Measurements from ENCODE around the gene ZNF12.
"Not testable (repeated sequence)": the region's sequence is repeated elsewhere in the genome, so short reads cannot be mapped to it uniquely, and the experiment has no call there.

Gene ZNF12

DNA sequence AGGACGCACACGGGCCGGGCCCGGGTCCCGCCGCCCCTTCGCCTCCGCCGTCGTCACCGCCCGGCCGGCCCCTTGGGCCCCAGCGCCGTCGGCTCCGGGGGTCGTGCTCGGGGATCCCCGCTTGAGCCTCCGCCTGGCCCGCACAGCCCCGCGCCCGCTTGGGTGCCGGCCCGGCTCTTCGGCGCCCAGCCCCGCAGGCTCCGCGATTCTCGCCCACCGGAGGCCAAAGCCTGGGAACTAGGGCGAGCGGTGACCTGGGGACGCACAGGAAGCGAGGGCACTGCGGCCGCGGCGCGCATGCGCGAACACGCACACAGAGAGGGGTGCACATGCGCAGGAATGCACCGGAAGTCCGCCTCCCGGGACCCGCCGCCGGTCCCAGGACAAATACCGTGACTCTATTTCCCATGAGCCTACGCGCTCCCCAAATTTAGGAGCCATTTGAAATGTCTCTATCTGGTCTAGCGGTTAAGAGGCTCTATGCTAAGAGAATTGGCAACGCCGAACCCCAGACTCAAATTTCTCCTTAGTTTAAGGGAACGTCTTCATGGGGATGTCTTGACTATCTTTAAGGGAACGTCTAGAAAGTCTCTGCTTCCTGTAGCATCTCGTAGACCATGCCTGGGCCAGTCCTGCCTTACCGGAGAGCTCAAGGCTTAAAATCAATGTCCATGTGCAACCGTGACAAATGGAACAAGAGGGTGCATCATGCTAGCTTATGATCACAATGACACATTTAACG is at the start of gene ZNF12:
Gene ZNF12 (minus strand): TSS at position 282 of the 742 bp plus-strand sequence. CDS start 1,774 bp downstream, outside the sequence.
- DNase-seq: peak; percentile 94 to 97

DNA sequence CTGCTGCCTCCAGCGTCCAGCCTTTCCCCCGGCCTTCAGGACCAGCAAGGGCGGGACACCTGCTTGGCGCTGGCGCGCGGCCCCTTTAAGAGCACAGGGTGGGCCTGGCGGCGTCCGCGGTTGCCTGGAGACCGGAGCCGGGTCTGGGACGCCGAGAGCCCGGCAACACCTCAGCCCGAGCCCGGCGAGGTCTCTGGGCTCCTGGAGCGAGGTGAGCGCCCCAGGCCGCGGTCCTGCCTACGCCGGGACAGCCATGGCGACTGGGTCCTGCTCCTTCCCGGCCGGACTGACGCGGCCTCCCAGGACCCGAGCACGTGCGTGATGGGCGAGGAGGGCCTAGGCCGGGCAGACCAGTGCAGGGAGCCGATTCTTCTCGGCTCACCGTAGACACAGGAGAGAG is 47.2 kb upstream of the ZNF12 start, which contains the start of gene RSPH10B2:
Gene RSPH10B2 (plus strand): TSS at position 140 of the 400 bp plus-strand sequence. CDS start 3,575 bp downstream, outside the sequence.
- DNase-seq: not testable (repeated sequence)

DNA sequence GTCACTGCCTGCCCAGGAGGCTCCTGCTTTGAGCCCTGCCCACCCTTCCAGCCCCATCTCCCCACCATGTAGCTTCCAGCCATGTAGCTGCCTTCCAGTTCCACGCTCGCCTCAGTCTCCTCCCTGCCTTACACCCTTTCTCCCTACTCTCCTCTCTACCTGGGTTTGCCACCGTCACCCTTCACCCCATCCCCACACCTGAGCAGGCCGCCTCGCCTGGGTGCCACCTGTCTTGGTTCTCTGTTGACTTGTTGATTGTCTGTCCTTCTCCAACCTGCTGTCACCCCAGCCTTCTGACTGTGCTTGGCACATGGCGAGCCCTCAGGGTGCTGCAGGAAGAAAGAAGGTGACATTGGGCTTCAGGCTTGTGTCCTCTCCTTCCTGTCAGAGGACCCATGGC is 43.4 kb upstream of the ZNF12 start:
- not testable (repeated sequence) for DNase-seq

DNA sequence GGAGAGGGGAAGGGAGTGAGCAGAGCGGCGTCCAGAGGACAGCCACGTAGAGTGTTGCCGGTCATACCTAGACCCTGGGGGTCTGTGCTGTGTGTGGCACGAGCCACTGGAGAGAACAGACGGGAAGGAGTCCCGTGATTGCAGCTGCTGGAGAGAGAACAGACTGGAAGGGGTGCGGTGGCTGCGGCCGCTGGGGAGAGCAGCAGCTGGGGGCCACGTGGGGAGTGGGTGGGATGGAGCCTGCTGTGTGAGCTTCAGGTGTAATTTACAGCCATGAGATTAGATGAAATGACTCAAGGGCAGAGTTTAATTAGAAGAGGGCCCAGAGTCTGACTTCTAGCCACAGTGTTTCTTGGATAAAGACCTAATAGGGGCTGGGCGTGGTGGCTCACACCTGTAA is 42.6 kb upstream of the ZNF12 start:
- DNase-seq: not testable (repeated sequence)

DNA sequence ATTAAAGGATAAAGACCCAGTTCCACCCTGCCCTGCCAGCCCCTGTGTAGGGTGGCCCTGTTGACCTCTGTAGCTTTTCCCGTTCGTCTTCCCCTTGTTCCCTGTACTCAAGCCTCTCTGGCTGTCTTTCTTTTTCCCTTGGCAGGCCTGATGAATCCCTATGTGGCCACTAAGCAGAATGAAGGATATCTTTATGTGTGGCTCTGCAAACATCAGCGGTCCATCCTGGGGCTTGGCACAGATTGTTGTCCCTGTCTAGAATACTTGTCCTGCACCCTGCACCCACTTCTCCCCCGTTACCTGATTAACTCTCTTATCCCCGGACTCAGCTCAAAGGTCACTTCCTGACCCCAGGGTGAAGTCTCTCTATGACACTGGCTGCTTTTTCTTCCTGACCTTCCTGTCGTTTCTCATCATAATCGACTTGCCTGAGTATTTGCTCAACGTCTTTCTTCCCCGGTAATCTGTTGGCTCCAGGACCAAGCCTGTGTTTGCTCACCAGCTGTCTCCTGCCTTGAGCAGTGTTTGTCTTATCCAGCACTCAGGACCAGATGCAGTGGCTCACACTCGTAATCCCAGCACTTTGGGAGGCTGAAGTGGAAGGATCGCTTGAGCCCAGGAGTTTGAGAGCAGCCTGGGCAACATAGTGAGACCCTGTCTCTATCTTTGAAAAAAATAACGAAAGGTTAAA is 37.8 kb upstream of the ZNF12 start:
- not testable (repeated sequence) for DNase-seq

DNA sequence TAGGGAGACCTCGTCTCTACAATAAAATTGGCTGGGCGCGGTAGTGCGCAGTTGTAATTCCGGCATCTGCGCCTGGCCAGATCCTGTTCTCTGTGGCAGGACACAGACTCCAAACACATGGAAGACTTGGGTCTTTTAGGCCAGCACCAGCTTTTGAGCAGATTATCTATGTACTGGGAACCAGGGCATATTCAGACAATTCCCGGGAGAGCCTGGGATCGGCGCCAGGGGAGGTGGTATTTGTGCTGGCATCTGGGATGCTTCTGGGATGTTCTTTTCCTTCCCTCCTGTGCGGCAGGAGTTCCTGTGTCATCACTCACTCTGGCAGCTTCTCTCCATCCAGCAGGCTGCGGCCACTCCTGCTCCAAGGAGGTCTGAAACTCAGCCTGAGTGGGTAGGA is 31.7 kb upstream of the ZNF12 start:
- not testable (repeated sequence) for DNase-seq

DNA sequence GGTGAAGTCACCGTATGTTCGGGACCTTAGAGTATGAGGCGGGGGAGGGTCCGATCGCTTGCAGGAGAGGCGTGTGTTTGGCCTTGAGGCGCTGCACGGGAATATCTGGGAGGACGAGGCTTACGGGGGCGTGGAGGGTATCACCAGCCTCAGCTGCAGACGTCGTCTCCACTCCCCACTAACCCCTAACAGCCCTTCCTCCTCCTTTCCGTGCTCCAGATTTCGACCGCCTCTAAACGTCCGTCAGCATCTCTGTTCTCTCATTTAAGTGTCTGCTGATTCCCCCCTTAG is 23.5 kb upstream of the ZNF12 start:
- DNase-seq: no peak

DNA sequence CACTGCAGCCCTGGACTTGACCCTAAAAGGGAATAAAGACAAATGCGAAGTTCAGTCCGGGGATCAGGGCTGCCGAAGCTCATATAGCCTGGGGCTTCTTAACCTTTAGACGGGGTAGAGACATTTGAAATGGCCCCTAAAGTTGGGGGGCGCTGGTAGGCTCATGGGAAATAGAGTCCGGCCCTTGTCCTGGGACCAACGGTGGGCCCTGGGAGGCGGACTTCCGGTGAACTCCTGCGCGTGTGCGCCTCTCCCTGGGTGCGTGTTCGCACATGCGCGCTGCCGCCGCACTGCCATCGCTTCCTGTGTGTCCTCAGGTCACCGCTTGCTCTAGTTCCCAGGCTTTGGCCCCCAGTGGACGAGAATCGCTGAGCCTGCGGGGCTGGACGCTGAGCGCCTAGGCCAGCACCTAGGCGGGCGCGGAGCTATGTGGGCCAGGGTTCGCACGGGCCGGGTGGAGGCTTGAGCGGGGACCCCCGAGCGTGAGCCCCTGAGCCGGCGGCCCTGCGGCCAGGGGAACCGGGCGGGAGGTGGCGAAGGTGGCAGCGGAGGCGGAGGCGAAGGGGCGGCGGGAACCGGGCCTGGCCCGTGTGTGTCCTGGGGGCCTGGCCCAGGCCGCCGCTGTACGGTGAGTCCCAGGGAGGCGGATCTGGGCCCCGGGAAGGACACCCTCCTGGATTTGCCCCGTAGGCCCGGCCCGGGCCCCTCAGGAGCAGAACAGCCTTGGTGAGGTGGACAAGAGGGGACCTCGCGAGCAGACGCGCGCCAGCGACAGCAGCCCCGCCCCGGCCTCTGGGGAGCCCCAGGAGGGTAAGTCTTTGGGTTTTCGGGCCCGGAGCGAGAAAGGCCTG is 23.0 kb upstream of the ZNF12 start:
- DNase-seq: peak; percentile 90 to 92

DNA sequence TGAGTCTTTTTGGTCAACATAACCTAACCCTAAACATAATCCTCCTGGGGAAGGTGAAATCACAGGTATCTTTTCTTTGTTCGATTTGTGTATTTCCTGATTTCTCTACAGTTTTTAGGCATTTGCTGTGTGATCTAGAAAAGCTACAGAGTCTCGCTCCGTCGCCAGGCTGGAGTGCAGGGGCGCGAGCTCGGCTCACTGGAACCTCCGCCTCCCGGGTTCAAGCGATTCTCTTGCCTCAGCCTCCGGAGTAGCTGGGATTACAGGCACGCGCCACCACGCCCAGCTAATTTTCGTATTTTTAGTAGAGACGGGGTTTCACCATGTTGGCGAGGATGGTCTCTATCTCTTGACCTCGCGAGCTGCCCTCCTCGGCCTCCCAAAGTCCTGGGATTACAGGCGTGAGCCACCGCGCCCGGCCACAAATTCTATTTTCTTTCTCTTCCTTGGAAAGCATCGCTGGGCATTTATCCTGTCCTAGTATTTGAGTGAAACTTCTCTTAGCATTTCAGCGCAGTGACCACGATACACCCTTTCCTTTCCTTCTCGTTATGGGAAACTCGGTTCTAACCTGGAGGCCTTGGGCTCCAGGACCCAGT is 22.2 kb upstream of the ZNF12 start:
- DNase-seq: not testable (repeated sequence)

DNA sequence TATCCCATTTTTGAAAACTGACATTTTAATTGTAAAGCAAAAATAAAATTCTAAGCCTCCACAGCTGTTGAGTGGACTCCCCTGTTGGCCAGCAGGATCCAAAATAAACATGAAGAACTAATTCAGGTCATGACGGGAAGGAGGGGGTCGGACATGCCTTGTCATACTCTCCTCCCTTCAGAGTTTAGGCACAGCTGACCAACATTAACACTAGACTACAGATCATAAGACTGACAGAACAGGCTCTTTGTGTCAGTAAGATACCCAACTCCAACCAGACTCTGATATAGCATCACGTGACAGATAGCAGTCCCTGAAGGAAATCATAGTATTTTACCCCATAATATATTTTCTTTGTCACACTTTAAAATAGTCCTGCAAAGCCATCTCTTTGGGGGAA is 20.9 kb upstream of the ZNF12 start:
- no peak for DNase-seq

DNA sequence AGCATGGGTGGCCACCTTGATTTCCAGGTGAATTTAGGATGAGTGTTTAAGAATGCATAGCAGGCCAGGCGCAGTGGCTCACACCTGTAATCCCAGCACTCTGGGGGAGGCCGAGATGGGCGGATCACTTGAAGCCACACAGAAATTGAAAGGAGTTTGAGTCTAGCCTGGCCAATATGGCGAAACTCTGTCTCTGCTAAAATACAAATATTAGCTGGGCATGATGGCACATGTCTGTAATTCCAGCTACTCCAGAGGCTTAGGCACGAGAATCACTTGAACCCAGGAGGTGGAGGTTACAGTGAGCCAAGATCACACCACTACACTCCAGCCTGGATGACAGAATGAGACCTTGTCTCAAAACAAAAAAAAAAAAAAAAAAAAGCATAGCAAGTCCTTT is 19.6 kb upstream of the ZNF12 start:
- DNase-seq: not testable (repeated sequence)

DNA sequence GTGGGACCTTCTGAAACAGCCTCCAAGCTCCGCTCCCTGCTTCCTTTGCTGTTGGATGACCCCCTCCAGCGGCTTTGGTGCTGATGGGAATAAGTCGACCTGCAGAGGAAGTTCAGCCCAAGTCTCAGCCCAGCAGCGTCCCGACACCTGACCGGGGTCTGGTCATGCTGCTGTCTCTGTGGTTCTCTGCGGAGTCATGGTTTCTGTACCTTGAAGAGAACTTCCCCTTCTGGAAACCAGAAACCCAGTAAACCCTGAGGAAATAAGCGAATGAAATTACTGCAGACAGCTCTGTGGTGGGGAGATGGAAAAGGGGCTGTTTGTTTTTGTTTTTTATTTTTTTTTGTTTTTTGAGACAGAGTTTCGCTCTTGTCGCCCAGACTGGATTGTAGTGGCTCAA is 18.3 kb upstream of the ZNF12 start:
- peak; percentile 23 to 68 for DNase-seq

DNA sequence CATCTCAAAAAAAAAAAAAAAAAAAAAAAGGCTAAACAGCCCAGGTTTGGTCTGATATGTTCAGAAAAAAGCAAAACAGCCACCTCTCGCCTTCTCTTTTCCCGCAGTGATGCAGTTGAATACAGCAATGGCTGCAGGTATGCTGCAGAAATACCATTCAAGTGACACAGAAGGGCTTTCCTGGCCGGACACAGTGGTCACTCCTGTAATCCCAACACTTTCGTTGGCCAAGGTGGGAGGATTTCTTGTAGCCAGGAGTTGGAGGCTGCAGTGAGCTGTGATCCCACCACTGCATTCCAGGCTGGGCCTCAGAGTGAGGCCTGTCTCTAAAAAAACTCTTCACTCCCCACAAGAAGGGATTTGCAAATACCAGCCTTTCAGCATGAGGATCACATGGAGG is 17.6 kb upstream of the ZNF12 start:
- DNase-seq: not testable (repeated sequence)

DNA sequence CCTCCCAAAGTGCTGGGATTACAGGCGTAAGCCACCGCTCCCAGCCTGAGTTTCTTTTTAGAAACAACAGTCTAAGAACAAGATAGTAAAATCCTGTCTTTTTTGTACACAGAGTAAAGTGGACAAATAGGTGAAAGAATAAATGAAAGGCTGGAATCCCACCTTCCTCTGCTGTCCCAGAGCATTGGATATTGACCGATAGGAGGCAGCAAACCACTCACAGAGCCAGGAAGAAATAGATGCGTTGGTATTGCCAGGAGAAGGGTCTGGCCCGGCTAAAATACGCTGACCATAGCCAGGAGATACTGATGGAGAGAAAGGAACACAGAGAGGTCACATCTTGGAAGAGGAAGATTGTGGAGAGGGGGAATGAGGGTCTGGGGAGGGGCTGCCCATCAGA is 11.4 kb upstream of the ZNF12 start:
- DNase-seq: no peak

DNA sequence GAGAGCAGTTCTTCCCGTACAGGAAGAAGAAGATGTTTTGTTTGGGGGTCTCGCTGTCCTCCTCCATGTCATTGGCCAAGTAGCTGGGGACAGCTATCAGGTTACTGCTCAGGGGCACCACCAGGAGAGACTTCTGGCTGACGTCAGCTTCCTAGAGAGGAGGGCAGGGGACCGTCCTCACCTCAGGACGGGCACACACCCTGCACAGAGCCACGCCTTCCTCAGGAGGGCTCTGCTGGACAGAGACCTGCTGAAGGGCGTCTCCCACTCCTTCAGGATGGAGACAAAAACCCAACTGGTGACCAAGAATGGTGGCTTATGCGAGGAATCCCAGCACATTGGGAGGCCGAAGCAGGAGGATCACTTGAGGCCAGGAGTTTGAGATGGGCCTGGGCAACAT is 9.2 kb upstream of the ZNF12 start:
- DNase-seq: not testable (repeated sequence)

DNA sequence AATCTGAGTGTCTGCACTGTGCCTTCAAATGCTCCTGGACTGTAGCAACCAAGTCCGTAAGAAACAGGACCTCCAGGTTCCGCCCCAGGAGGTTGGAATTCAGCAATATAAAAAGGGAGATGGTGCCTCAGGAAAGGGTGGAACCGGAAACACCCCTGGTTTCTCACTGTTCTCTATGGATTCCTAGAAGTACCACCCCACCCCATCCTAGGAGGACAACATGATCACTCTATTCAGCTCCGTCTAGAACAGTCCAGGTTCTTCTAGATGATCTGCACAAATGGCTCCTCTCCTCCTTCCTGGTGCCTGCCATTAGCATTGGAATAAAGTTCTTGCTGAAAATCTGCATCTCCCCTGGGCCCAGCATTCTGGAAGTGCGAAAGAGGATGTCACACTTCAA is 7.6 kb upstream of the ZNF12 start:
- no peak for DNase-seq

DNA sequence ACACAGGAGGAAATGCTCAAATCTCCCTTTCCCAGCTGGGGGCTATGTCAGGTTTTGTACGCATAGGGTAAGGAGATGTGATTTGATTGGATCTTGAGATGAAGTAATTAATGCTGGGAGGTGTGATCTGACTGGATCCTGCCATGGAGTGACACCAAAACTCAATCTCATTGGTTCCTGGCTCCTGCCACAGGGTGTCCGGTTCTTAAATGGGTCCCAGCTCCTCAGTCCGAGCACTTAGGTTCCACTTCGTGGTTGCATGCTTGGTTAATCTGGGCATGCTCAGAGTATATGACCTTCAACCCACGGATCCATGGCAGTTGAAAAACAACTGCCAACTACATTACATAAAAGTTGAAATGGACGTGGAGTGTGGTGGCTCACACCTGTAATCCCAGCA is 3.1 kb upstream of the ZNF12 start:
- DNase-seq: no peak

DNA sequence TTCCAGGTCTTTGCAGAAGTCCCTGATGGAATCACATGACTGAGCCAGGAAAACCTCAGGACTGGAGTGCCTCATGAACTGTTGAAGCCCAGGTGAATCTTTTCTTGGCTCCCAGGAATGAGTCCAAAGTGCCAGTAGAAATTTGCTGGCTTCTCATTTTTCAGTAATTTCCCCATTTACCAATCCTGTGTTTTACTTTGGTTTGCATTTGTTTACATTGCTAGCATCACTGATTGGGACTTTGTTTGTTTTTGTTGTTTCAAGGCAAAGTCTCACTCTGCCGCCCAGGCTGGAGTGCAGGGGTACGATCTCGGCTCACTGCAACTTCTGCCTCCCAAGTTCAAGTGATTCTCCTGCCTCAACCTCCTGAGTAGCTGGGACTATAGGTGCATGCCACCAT is 1.6 kb upstream of the ZNF12 start:
- DNase-seq: no peak

DNA sequence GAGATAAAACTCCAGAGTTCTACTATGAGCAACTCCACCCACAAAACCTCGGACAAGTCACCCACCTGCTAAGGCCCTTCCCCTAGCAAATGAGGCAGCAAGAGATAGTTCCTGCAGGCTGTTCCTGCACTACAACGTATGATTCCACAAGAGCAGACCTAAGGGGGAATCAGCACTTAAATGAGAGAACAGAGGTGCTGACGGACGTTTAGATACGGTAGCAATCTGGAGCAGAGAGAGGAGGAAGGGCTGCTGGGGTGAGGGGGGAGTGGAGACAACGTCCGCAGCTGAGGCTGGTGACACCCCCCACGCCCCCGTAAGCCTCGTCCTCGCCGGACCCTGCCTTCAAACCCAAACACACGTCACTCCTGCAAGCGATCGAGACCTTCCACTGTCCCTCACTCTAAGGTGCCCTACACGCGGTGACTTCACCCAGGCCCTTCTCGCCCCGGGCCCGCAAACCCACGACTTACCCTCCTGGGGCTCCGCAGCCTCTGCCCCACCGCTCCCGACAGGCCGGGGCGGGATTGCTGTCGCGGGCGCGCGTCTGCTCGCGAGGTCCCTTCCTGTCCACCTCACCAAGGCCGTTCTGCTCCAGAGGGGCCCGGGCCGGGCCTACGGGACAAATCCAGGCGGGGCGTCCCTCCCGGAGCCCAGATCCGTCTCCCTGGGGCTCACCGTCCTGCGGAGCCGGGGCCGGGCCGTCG is 635 bp downstream of the ZNF12 start:
- peak; percentile 36 for DNase-seq

DNA sequence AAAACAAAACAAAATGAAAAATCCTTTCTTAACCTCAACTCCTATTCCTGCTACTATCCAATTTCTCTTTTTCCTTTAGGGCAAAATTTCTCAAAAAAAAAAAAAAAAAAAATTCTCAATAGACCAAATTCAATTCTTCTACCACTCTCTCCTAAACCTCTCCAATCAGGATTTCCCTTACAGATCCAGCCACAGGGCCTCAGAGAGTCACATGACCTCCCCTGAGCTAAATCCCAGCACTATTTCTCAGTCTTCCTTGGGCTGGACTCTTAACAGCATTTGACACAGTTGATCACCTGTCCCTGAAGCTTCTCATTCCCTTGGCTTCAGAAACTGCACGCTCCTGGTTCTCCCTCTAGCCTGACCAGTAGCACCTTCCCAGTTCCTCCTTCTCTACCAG is 4.9 kb downstream of the ZNF12 start:
- DNase-seq: no peak

DNA sequence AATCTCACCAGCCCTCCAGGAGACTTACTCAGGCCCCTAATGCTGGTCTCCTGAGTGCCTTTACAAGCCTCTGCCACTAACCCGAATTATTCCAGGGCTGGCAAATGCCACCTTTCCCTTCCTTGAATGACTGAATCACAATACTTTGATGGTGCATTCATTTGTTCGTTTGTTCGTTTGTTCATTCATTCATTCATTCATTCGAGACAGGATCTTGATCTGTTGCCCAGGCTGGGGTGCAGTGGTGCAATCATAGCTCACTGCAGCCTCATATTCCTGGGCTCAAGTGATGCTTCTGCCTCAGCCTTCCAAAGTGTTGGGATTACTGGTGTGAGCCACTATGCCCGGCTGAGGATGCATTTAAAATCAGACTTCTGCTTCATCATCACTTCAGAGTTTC is 6.0 kb downstream of the ZNF12 start:
- DNase-seq: no peak

DNA sequence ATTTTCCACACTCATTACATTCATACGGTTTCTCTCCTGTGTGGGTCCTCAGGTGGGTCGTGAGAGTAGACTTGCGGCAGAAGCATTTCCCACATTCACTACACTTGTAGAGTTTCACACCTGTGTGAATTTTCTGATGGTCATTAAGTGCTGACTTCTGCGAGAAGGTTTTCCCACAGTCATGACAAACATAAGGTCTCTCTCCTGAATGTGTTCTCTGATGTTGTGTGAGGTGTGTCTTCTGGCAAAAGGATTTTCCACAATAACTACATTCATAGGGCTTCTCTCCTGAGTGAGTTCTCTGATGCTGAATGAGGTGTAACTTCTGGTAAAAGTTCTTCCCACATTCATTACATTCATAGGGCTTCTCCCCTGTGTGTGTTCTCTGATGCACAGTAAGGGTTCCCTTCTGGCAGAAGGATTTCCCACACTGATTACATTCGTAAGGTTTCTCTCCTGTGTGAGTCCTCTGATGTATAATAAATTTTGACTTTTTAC is 15.1 kb downstream of the ZNF12 start:
- DNase-seq: no peak
